ENCODE data around the gene CHCHD3.
"Not testable (repeated sequence)": the region's sequence is repeated elsewhere in the genome, so short reads cannot be mapped to it uniquely, and the experiment has no call there.

CHCHD3 gene

GRCh38 chr7:132933072-132933458 is 148.8 kb downstream of the CHCHD3 start:
- Histone ChIP-seq H3K9ac (ENCODE audit: insufficient read length) (no peak overlapping the region), H3K36me3 (ENCODE audit: insufficient read depth, low read length) (0 out of 2 replicates have a peak, but pooled peaks cover 7% of the 10 kb centered on the region), H3K9me3 (ENCODE audit: low read depth, low read length) (no peaks in the 10 kb centered on the region), H3K27ac (no peak overlapping the region), H3K4me3 (no peak overlapping the region)
- TF ChIP-seq POLR2AphosphoS5 (IDR thresholded peaks at IDR 0.05; ENCODE audit: borderline replicate concordance, low read depth, low read length) (no peak), EZH2 (IDR thresholded peaks at IDR 0.05) (no peak), FOXP2 (optimal IDR thresholded peaks at IDR 0.05; ENCODE audit: control extremely low read depth, extremely low read length, insufficient read depth) (no peak)
- no peak for DNase-seq (ENCODE audit: low read depth, low spot score)

- H3K4me3 ChIP-seq = no peak overlapping the region
- no peak overlapping the region for H3K9ac ChIP-seq (ENCODE audit: insufficient read length)
- no peaks in the 10 kb centered on the region for H3K9me3 ChIP-seq (ENCODE audit: low read depth, low read length)
- H3K36me3 ChIP-seq (ENCODE audit: insufficient read depth, low read length) = 0 out of 2 replicates have a peak, but pooled peaks cover 7% of the 10 kb centered on the region
- no peak for TF ChIP-seq FOXP2 (optimal IDR thresholded peaks at IDR 0.05; ENCODE audit: control extremely low read depth, extremely low read length, insufficient read depth)
- TF ChIP-seq EZH2 (IDR thresholded peaks at IDR 0.05) = no peak
- TF ChIP-seq POLR2AphosphoS5 (IDR thresholded peaks at IDR 0.05; ENCODE audit: borderline replicate concordance, low read depth, low read length) = no peak
- H3K27ac ChIP-seq = no peak overlapping the region
- DNase-seq (ENCODE audit: low read depth, low spot score) = no peak
Measured at GRCh38 chr7:132932296-132933071, 149.4 kb downstream of the CHCHD3 start.

GRCh38 chr7:132930881-132931280 is 151.0 kb downstream of the CHCHD3 start:
- TF ChIP-seq POLR2AphosphoS5 (IDR thresholded peaks at IDR 0.05; ENCODE audit: borderline replicate concordance, low read depth, low read length) (no peak), FOXP2 (optimal IDR thresholded peaks at IDR 0.05; ENCODE audit: control extremely low read depth, extremely low read length, insufficient read depth) (no peak), EZH2 (IDR thresholded peaks at IDR 0.05) (no peak)
- H3K36me3 ChIP-seq (ENCODE audit: insufficient read depth, low read length) = 0 out of 2 replicates have a peak, but pooled peaks cover 4% of the 10 kb centered on the region
- no peak for DNase-seq (ENCODE audit: low read depth, low spot score)
- no peak overlapping the region for H3K4me3 ChIP-seq
- no peaks in the 10 kb centered on the region for H3K9me3 ChIP-seq (ENCODE audit: low read depth, low read length)
- no peak overlapping the region for H3K9ac ChIP-seq (ENCODE audit: insufficient read length)
- H3K27ac ChIP-seq = no peak overlapping the region

- DNase-seq (ENCODE audit: low read depth, low spot score); H3K36me3 ChIP-seq (ENCODE audit: insufficient read depth, low read length); H3K4me3 ChIP-seq; H3K27ac ChIP-seq; H3K9ac ChIP-seq (ENCODE audit: insufficient read length); H3K9me3 ChIP-seq (ENCODE audit: low read depth, low read length): not testable (repeated sequence)
Measured at GRCh38 chr7:132929944-132930343, 151.9 kb downstream of the CHCHD3 start.

DNA sequence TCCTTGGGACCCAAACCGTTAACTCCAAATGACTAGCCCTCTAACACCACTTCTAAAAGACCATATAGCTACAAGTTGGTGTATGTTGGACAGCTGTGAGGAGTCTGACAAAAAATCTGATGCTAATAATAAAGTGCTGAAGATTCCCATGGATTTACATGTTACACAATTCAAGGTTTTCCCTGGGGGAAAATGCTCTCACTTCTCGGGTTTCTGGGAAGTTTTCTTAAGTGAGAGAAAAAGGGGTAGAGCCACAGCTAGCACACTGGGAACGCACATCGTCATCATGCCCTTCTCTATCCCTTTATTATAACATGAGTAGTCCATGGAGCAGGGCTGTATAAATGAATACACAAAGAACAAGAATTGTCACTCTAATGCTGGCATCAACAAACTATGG is 162.1 kb downstream of the CHCHD3 start:
- Histone ChIP-seq H3K27ac (no peak overlapping the region), H3K36me3 (ENCODE audit: insufficient read depth, low read length) (no peaks in the 10 kb centered on the region), H3K4me3 (no peak overlapping the region), H3K9me3 (ENCODE audit: low read depth, low read length) (no peaks in the 10 kb centered on the region), H3K9ac (ENCODE audit: insufficient read length) (no peak overlapping the region)
- no peak for DNase-seq (ENCODE audit: low read depth, low spot score)
- TF ChIP-seq FOXP2 (optimal IDR thresholded peaks at IDR 0.05; ENCODE audit: control extremely low read depth, extremely low read length, insufficient read depth) = no peak
- no peak for TF ChIP-seq EZH2 (IDR thresholded peaks at IDR 0.05)
- no peak for TF ChIP-seq POLR2AphosphoS5 (IDR thresholded peaks at IDR 0.05; ENCODE audit: borderline replicate concordance, low read depth, low read length)

DNA sequence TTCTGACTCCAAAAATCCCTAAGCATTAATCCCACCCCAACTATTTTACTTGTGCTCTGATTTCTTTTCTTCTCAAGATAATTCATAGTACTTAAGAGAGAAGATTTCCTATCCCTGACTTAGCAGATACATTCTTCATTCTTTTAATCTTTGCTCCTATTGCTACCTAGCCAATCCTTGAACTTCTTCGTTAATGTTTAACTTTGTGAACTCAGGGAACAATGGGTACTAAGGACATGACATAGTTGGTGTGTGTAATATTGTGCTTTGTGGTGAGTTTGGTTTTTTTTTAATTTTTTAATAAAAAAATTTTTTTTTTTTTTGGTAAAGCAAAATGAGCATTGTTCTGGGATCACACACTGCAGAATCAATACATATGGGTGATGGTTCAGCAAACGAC is 166.2 kb downstream of the CHCHD3 start:
- H3K4me3 ChIP-seq = no peak overlapping the region
- TF ChIP-seq POLR2AphosphoS5 (IDR thresholded peaks at IDR 0.05; ENCODE audit: borderline replicate concordance, low read depth, low read length) (no peak), EZH2 (IDR thresholded peaks at IDR 0.05) (no peak), FOXP2 (optimal IDR thresholded peaks at IDR 0.05; ENCODE audit: control extremely low read depth, extremely low read length, insufficient read depth) (no peak)
- no peaks in the 10 kb centered on the region for H3K36me3 ChIP-seq (ENCODE audit: insufficient read depth, low read length)
- no peak overlapping the region for H3K27ac ChIP-seq
- H3K9ac ChIP-seq (ENCODE audit: insufficient read length) = no peak overlapping the region
- H3K9me3 ChIP-seq (ENCODE audit: low read depth, low read length) = no peaks in the 10 kb centered on the region
- no peak for DNase-seq (ENCODE audit: low read depth, low spot score)

DNA sequence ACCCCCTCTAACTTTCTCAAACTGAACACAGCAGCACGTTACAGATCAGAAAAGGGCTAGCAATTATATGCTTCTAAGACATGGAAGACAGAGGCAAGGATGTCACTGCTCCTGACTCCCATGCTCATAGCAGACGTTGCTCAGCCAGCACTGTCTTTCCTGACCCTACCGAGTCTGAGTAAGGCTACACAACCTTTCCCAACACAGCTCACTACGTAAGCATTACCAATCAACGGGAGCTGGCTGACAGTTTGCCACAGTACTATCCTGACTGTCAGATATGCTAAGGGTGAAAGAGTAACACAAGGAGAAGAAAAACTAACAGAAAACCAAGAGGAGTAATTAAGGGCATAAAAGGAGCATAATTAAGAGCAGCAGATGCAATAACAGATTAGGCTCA is 171.2 kb downstream of the CHCHD3 start:
- no peak for DNase-seq (ENCODE audit: low read depth, low spot score)
- Histone ChIP-seq H3K4me3 (no peak overlapping the region), H3K27ac (no peak overlapping the region), H3K9ac (ENCODE audit: insufficient read length) (no peak overlapping the region), H3K36me3 (ENCODE audit: insufficient read depth, low read length) (no peaks in the 10 kb centered on the region), H3K9me3 (ENCODE audit: low read depth, low read length) (no peaks in the 10 kb centered on the region)
- no peak for TF ChIP-seq EZH2 (IDR thresholded peaks at IDR 0.05)
- no peak for TF ChIP-seq FOXP2 (optimal IDR thresholded peaks at IDR 0.05; ENCODE audit: control extremely low read depth, extremely low read length, insufficient read depth)
- no peak for TF ChIP-seq POLR2AphosphoS5 (IDR thresholded peaks at IDR 0.05; ENCODE audit: borderline replicate concordance, low read depth, low read length)

GRCh38 chr7:132907380-132907940 is 174.4 kb downstream of the CHCHD3 start:
- H3K9me3 ChIP-seq (ENCODE audit: low read depth, low read length) = no peaks in the 10 kb centered on the region
- no peak overlapping the region for H3K9ac ChIP-seq (ENCODE audit: insufficient read length)
- H3K27ac ChIP-seq = no peak overlapping the region
- no peak overlapping the region for H3K4me3 ChIP-seq
- H3K36me3 ChIP-seq (ENCODE audit: insufficient read depth, low read length) = no peaks in the 10 kb centered on the region
- DNase-seq (ENCODE audit: low read depth, low spot score) = no peak
- no peak for TF ChIP-seq FOXP2 (optimal IDR thresholded peaks at IDR 0.05; ENCODE audit: control extremely low read depth, extremely low read length, insufficient read depth)
- TF ChIP-seq POLR2AphosphoS5 (IDR thresholded peaks at IDR 0.05; ENCODE audit: borderline replicate concordance, low read depth, low read length) = no peak
- no peak for TF ChIP-seq EZH2 (IDR thresholded peaks at IDR 0.05)
